ENCODE measurements around the gene C2orf72. TPM values are rescaled to one million over a fixed set of nuclear protein-coding genes. Genes with fewer than 3 reads are reported as not detected.

The C2orf72 gene
- polyA plus RNA-seq, 5 donors, result 0.27 to 1.6 (median 0.54) TPM

DNA sequence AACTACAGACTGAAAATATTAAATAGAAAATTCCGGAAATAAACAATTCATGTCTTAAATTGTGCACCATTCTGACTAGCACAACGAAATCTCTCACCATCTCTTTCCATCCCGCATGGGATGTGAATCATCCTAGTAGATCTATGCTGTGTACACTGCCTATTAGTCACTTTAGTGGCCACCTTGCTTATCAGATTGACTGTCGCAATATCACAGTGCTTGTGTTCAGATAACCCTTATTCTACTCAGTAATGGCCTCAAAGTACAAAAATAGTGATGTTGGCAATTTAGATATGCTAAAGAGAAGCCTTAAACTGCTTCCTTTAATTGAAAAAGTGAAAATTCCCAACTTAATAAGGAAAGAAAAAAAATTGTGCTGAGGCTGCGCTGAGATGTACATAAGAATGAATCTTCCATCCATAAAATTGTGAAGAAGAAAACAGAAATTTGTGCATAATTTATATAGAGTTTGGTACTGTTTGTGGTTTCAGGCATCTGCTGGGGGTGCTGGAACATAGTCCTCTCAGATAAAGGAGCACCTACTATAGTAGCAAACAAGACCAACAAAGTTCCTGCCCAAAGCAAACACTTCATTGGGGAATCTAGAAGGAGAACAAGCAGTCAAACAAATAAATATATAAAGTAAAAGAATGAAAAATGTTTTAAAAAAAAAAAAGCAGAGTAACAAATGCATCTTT is 31.4 kb downstream of the C2orf72 start:
- no peak for DNase-seq

DNA sequence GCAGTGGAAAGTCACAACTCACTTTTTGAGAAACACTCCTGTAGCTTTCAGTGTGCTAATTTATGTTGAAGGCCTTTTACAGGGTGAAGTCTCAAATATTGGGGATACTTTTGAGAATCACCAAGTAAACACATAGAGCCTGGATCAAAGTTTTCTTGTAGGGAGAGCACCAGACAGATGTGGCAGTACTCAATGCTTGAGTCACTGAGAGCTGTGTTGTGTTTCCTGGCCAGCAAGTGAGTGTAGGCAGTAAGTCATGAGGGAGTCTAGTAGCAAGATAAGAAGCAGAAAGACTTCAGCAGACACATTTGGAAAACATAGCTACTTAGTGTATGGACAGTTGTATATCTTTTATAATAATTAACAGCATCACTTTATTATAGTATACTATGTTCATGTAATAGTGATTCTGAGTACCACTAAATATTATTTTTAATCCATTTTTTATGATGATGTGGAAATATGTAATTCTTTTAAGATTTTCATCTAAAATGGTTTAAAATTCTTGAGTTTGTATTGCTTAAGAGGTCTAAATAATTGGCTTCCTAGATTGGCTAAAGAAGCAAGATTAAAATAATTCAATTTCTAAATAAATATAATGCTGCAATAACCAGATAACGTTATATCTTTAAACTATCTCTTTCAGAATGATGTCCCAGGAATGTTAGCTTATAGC is 32.2 kb downstream of the C2orf72 start:
- DNase-seq, result no peak

GRCh38 chr2:231084565-231084964 is 47.2 kb downstream of the C2orf72 start:
- DNase-seq, result no peak

- no peak for DNase-seq
Observed at GRCh38 chr2:231088754-231089153, 51.4 kb downstream of the C2orf72 start.

DNA sequence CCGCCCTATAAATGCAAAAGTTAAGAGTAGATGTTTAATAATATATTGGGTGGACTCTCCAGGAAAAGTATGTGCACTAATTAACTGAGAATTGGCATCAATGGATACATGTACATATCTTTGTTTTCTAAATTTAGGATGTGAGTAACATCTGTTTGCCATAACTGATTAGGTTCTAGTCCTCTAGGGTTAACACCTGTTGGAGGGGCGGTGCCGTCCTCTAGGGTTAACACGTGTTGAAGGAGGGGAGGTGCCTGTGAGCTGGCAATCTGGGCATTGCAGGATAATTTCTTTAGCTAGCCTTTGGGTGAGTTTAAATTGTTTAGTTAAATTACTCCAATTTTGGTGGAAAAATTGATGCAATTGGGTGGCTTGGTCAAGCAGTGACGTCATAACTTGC is 56.6 kb downstream of the C2orf72 start:
- DNase-seq, result no peak

DNA sequence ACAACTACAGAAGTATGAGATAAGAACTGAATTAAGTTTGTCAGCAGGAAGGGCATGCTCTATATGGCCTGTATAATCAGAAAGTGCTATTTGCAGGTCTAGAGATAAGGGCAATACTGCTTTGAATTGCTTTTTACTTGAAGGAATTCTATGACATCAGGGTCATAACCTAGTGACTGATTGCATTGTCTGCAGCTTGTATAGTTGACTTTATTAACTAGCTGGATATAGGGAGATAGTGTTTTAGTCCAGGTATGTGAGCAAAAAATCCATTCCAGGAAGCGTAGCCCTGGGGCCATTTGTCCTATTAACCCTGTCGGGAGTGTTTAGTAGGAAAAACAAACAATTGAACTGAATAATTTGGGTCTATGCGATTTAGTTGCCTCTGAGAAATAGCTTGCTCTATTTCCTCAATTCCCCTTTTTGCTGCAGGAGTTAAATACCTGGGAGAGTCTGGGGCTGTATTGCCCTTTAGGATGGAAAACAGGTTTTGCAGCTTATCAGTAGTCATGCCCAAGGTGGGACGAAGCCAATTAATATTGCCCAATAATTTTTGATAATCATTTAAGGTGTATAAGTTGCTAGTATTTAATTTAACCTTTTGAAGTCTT is 57.5 kb downstream of the C2orf72 start:
- DNase-seq, result no peak

Other genes with a start within 250 kb of the C2orf72 start
- gene ITM2C, start 172.6 kb upstream of the C2orf72 start, polyA plus RNA-seq (ENCODE audit: insufficient read depth in 1 of 5, insufficient read length in 5 of 5, low replicate concordance in 1 of 5), result 100 to 1,000 TPM; 271 to 335 (median 284) TPM
- under 1 TPM; 0.10 to 0.21 (median 0.17) TPM for gene GPR55, start 112.3 kb upstream of the C2orf72 start, polyA plus RNA-seq (ENCODE audit: insufficient read depth in 1 of 5, insufficient read length in 5 of 5, low replicate concordance in 1 of 5)
- gene SPATA3, start 41.4 kb upstream of the C2orf72 start, polyA plus RNA-seq (ENCODE audit: insufficient read depth in 1 of 5, insufficient read length in 5 of 5, low replicate concordance in 1 of 5), result not detected
- gene PSMD1, start 19.3 kb downstream of the C2orf72 start, polyA plus RNA-seq (ENCODE audit: insufficient read depth in 1 of 5, insufficient read length in 5 of 5, low replicate concordance in 1 of 5), result 10 to 100 TPM; 73.2 to 80.3 (median 75.9) TPM
- under 1 TPM; 0.17 to 0.64 (median 0.46) TPM for gene HTR2B, start 87.5 kb downstream of the C2orf72 start, polyA plus RNA-seq (ENCODE audit: insufficient read depth in 1 of 5, insufficient read length in 5 of 5, low replicate concordance in 1 of 5)
- gene ARMC9, start 161.1 kb downstream of the C2orf72 start, polyA plus RNA-seq (ENCODE audit: insufficient read depth in 1 of 5, insufficient read length in 5 of 5, low replicate concordance in 1 of 5), result 10 to 100 TPM; 11.3 to 14.8 (median 12.9) TPM

Measured in right lung (tissue), 5 donors.